Measurements from ENCODE around the gene EBLN1. TPM values are rescaled to one million over a fixed set of nuclear protein-coding genes. Genes with fewer than 3 reads are reported as not detected.
A peak's percentile ranks its signal among the peaks of the same experiment; 100 is the strongest.

EBLN1 gene
- total RNA-seq, 1 experiment from 2014 or later, result not detected

- intact Hi-C loops (cut with micrococcal nuclease), result loop anchor here (1.0 to 10.0 kb wide), 6 partner anchors 17 to 227 kb away; partner anchors contain the start of genes BMI1, COMMD3 and DNAJC1
- peaks cover 17% of the 10 kb centered on the region for H3K36me3 Mint-ChIP-seq (ENCODE audit: insufficient read depth, unreplicated experiment)
- H3K27ac Mint-ChIP-seq (ENCODE audit: low read depth, unreplicated experiment), result peak overlapping the region; percentile 82
- no peaks in the 10 kb centered on the region for H3K9me3 Mint-ChIP-seq (ENCODE audit: unreplicated experiment)
- DNase-seq (ENCODE audit: unreplicated experiment), result peak; percentile 91
- no peaks in the 10 kb centered on the region for H3K27me3 Mint-ChIP-seq (ENCODE audit: insufficient read depth, unreplicated experiment)
- H3K4me1 Mint-ChIP-seq (ENCODE audit: insufficient read depth, unreplicated experiment), result no peaks in the 10 kb centered on the region
- H3K4me3 Mint-ChIP-seq (ENCODE audit: unreplicated experiment), result peak overlapping the region; percentile 87
- BruUV-seq (replicated peaks), result no TSS peak
- ChIA-PET CTCF (interaction anchor here (0.9 to 1.9 kb wide), 6 partner anchors 87 to 235 kb away, joined by 3 to 9 read pairs (median 4); partner anchors contain the start of genes COMMD3 and DNAJC1), POLR2A (interaction anchor here (0.5 to 6.7 kb wide), 33 partner anchors 10 to 1318 kb away, joined by 3 to 239 read pairs (median 4); partner anchors contain the start of genes BMI1, COMMD3 and DNAJC1)
- TF ChIP-seq CTCF (IDR thresholded peaks at IDR 0.05; ENCODE audit: unreplicated experiment), result no peak
Observed at GRCh38 chr10:22228943-22229801, 11.4 kb upstream of the EBLN1 start.

- Mint-ChIP-seq H3K27ac (ENCODE audit: low read depth, unreplicated experiment) (peak overlapping the region; percentile 82), H3K4me3 (ENCODE audit: unreplicated experiment) (peak overlapping the region; percentile 87), H3K27me3 (ENCODE audit: insufficient read depth, unreplicated experiment) (no peaks in the 10 kb centered on the region), H3K9me3 (ENCODE audit: unreplicated experiment) (no peaks in the 10 kb centered on the region), H3K36me3 (ENCODE audit: insufficient read depth, unreplicated experiment) (peaks cover 17% of the 10 kb centered on the region), H3K4me1 (ENCODE audit: insufficient read depth, unreplicated experiment) (no peaks in the 10 kb centered on the region)
- ChIA-PET CTCF (interaction anchor here (0.5 to 1.9 kb wide), 6 partner anchors 65 to 382 kb away, joined by 3 to 9 read pairs (median 3); partner anchors contain the start of genes COMMD3 and DNAJC1), POLR2A (interaction anchor here (0.6 to 6.7 kb wide), 19 partner anchors 9 to 732 kb away, joined by 3 to 239 read pairs (median 5); partner anchors contain the start of genes BMI1, COMMD3 and DNAJC1)
- TF ChIP-seq CTCF (IDR thresholded peaks at IDR 0.05; ENCODE audit: unreplicated experiment), result no peak
- DNase-seq (ENCODE audit: unreplicated experiment), result no peak
- no TSS peak for BruUV-seq (replicated peaks)
- intact Hi-C loops (cut with micrococcal nuclease), result loop anchor here (5.0 to 10.0 kb wide), 2 partner anchors 196 to 226 kb away; partner anchors contain the start of gene DNAJC1
Observed at GRCh38 chr10:22228167-22228938, 10.5 kb upstream of the EBLN1 start.

- Mint-ChIP-seq H3K4me3 (ENCODE audit: unreplicated experiment) (no peak overlapping the region), H3K27ac (ENCODE audit: low read depth, unreplicated experiment) (no peak overlapping the region), H3K4me1 (ENCODE audit: insufficient read depth, unreplicated experiment) (no peaks in the 10 kb centered on the region), H3K9me3 (ENCODE audit: unreplicated experiment) (no peaks in the 10 kb centered on the region), H3K36me3 (ENCODE audit: insufficient read depth, unreplicated experiment) (peaks cover 17% of the 10 kb centered on the region), H3K27me3 (ENCODE audit: insufficient read depth, unreplicated experiment) (no peaks in the 10 kb centered on the region)
- intact Hi-C loops (cut with micrococcal nuclease), result loop anchor here (5.0 to 10.0 kb wide), 2 partner anchors 198 to 224 kb away; partner anchors contain the start of gene DNAJC1
- no TSS peak for BruUV-seq (replicated peaks)
- ChIA-PET POLR2A (interaction anchor here (0.5 to 1.3 kb wide), 2 partner anchors 89 to 191 kb away, joined by 5 to 7 read pairs; partner anchors contain the start of gene COMMD3), CTCF (interaction anchor here (0.6 to 0.7 kb wide), 2 partner anchors 149 to 674 kb away, joined by 3 to 5 read pairs; no protein-coding TSS in a partner anchor)
- TF ChIP-seq CTCF (IDR thresholded peaks at IDR 0.05; ENCODE audit: unreplicated experiment), result no peak
- no peak for DNase-seq (ENCODE audit: unreplicated experiment)
Observed at GRCh38 chr10:22226599-22226998, 8.8 kb upstream of the EBLN1 start.
